SHP77 treated with DMSO at 0.1 percent for 48 hours (cell line): ENCODE results near the gene FOLH1.
"Not testable (repeated sequence)": the region's sequence is repeated elsewhere in the genome, so short reads cannot be mapped to it uniquely, and the experiment has no call there.

Source experiments
- DNase-seq: peaks from one replicate; lab custom pipeline; 2025; lab: John Stamatoyannopoulos, UW

Gene FOLH1

DNA sequence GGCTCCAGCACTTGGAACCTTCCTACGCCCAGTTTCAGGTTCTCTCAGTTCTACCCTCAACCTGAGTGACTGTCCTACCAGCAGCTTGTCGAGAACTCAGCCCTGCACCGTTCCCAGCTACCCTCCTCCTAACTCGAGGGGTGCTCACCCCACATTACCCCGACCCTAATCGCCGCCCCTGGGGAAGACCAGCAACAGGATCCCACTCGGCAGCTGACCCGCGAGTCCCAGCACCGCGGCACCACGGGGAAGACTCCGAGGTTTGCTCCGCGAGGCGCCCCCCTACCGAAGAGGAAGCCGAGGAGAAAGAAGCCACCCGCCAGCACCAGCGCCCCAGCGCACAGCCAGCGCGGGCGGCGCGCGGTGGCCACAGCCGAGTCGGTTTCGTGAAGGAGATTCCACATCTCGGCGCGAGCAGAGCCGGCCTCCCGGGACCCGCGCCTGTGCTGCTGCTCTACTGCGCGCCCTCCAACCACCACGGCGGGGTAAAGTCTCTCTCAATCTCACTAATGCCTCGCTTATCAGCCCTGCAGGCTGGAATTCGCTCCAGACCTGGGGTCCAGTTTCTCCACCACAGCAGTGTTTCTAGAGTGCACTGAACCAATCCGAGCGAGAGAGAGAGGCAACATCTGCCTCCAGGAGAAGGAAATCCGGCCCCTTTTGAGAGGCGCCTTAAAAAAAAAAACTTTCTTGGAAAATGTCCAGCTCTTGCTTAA is at the start of gene FOLH1:
Gene FOLH1, minus strand, starts transcription at position 597 of the 716 bp plus-strand sequence. Its CDS starts 193 bp downstream, at position 404.
- DNase-seq = no peak

DNA sequence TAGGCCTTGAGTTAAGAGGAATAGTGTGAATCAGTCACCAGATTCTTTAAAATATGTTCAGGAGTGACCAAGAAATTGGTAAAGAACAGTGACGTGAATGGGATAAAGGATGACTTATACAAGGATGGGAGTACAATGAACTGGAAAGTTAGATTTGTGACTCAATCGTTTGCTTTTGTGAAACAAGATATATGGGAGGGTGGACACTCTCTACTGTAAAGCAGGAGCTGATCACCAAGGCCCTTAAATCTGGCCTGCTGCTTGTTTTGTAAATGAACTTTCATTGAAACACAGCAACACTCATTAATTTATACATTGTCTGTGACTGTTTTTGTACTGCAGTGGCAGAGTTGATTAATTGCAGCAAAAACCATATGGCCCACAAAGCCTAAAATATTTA is 46.7 kb upstream of the FOLH1 start:
- not testable (repeated sequence) for DNase-seq

DNA sequence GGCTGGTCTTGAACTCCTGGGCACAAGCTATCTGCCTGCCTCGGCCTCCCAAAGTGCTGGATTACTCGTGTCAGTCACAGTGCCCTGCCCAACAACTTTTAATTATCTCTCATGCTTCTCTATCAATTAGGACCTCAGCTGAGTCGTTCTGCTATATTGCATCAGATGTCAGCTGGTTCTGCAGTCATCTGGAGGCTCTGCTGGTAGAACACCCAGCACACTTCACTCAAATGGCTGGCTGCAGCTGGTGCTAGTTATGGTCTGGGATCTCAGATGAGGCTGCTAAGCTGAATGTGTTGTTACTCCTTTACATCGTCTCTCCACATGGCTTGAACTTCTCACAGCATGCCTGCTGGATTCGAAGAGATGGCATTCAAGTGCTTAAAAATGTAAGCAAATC is 42.8 kb upstream of the FOLH1 start:
- DNase-seq = not testable (repeated sequence)

DNA sequence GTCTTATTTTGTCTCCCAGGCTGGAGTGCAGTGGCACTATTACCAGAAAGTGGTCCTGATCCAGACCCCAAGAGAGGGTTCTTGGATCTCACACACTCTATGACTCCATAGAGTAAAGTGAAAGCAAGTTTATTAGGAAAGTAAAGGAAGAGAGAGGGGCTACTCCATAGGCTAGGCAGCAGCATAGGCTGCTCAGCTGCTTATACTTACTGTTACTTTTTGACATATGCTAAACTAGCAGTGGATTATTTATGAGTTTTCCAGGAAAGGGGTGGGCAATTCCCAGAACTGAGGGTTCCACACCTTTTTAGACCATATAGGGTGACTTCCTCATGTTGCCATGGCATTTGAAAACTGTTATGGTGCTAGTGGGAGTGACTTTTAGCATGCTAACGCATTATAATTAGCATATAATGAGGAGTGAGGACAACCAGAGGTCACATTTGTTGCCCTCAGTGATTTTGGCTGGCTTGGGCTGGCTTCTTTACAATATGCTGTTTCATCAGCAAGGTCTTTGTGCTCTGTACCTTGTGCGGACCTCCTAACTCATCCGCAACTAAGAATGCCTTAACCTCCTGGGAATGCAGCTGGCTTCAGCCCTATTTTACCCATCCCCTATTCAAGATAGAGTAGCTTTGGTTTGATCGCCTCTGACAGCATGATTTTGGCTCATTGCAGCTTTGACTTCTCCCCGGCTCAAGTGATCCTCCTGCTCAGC is 42.2 kb upstream of the FOLH1 start:
- not testable (repeated sequence) for DNase-seq

DNA sequence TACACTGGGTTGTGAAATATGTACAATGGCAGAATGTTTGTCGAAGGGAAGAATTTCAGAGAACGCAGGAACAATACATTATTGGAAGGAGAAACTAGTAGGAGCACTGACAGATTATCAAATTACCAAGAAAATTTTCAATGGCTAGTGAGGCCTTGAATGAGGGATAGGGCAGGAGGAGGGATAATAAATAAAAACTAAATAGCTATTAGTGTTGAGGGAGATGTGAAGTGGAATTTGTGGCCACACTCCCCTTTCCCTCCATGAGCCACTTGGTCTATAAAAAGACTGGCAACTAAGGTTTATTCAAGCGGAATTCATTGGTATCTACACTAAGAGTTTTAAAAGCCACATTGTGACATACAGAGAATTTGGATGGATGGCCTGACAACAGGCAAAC is 41.0 kb upstream of the FOLH1 start:
- DNase-seq = not testable (repeated sequence)

DNA sequence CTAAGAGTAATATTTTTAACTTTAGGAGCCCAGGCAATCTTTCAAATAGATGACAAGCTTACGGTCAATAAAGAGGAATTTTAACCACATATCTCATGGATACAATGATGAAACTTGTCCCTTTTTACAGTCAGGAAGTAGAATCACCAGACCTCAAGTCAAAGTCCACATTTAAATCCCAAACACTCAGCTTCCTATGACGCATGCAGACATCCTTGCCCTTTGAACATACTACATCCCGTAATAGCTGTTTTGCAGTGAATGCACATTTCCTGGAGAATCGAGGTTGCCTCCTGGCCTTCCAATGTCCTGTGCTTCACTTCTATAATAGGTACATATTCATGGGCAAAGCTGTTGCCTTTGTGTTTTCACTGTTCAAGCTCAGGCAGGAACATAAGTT is 25.3 kb upstream of the FOLH1 start:
- not testable (repeated sequence) for DNase-seq

DNA sequence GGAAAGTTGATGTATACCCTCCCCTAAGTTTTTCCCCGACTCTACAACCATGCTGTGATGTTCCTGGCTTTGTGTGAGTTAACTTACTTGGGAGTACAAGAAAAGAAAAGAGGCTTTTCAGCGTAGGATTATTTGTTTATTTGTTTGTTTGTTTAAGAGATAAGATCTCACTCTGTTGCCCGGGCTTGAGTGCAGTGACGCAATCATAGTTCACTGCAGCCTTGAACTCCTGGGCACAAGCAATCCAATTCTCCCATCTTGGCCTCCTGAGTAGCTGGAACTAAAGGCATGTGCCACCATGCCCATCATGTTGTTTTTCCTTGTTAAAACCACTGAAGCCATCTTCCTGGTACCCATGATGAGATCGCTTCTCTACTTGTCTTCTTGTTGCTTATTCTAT is 24.6 kb upstream of the FOLH1 start:
- DNase-seq = not testable (repeated sequence)

DNA sequence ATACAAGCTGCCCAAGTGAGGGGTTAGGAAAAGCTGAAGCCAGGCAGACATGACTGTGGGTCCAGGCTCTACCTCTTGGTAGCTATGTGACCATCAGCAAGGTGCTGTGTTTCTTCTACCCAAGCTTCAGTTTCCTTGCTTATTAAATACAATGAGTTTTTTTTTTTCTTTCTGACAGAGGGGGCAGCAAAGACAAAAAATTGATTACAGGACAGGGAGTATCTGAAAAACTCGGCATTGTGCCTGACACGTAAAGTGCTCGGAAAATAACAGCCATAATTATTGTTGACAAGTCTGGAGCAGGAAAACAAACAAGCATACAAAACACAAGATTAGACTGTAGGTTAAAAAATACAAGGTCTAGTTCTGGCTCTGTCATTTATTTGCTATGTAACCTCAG is 23.3 kb upstream of the FOLH1 start:
- DNase-seq = not testable (repeated sequence)

DNA sequence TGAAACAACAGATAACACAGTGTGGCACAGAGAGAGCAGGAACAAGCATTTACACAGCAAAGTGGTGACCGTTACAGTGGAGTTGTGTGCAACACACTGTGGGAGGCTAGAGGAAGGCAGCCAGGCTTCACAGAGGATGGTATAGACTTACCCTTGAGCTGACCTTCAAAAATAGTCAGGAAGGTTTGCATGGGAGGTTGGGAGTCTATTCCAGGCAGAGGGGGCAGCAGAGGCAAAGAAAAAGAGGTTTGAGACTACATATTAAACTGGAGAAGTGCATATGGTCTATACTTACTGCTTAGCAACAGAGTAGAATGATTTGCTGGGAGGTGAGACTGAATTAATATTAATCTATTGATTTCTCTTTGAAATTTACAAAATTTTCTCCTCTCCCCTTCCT is 22.1 kb upstream of the FOLH1 start:
- peak; percentile 5 for DNase-seq

DNA sequence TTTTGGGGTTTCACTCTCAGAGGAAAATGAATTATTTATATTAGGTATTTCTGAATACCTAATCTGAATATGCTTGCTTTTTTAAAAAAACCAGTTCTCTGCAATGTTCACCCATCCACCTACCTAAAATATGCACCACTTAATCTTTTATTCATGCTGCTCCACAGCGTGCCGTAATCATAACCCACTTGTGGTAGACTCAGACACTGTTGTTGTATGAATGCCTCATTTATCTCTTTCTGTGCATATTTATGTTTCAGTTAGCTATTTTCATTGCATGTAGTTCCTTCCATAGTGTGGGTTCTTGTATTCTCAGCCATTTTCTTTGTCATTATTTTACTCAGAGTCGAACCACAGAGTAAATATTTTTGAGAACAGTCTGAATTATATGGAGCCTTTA is 21.6 kb upstream of the FOLH1 start:
- not testable (repeated sequence) for DNase-seq

DNA sequence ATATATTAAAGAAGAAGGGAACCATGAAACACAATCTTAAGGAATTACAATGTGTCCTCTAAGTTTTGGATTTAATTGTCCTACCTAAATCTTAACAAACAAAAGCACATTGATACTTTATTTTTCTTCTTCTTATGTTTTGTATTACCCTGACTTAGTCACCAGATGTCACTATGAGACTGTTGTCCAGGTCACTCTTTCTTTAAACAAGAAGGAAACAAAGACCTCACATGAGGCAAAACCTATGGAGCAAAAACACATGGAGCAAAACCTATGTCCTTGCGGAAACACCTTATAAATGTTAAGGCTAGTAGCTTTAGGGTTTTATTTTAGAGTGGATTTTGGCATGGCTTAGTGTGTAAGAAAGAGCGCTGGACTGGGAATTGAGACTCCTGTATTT is 20.7 kb upstream of the FOLH1 start:
- peak; percentile 14 for DNase-seq

DNA sequence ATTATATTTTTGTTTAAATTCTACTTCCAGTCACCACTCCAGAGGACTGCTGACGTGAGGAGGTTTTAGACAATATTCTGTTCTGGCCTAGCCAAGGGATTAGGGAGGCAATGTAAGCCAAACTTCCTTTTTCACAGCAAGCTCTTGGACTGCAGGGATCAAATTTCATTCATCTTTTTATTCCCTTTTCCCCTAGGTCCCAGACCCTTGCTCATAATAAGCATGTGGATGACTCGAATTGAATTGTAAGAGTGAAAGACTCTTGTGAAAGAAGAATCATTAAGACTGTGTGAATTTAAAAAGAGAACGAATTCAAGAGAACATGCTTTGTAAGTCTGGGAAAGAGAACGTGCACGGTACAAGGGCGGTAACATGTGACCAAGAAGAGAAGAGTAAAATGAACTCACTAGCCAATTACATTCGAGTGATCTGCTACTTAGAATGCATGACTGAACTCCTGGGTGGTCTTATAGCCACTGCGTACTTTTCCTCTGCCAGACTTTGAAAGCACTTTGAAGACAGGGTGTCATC is 16.9 kb upstream of the FOLH1 start:
- DNase-seq = not testable (repeated sequence)

DNA sequence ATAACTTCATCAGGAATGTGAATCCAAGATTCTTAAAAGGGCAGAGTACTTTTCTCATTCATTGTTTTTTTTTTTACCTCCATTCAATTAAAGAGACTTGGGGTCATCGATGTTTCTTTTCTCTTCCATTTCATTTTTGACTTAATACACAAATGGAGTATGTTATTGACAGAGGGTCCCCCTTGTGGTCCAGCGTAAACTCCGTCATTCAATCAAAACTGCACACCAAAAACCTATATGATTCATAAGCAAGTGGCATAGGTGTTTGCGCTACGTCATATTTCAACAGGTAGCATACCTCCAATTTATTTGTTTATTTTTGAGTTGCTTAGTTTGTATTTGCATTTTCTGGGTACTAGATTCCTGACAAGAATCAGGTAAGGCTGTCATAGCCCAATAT is 12.7 kb upstream of the FOLH1 start:
- DNase-seq = no peak

DNA sequence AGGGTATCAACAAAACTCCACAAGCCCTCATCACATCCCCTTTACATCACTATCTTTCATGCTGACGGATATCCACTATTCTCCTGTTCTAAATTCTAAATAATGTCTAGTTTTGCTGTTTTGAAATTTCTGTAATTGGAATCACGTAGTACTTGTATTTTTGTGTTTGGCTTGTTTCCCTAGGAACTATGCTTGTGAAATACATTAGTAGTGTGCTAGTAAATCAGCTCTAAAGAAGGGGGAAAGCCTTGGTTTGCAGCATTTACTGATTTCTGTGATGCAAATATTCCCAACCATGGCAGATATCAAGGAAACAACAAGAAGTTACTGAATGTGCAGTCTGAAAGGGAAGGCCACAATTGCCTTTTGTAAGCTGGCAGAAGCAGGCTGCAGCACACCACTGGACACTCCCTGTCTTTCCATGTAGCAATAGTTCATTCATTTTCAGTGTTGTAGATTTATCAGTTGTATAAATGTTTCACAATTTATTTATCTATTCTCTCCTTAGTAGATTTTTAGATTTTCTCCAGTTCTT is 4.7 kb upstream of the FOLH1 start:
- no peak for DNase-seq

DNA sequence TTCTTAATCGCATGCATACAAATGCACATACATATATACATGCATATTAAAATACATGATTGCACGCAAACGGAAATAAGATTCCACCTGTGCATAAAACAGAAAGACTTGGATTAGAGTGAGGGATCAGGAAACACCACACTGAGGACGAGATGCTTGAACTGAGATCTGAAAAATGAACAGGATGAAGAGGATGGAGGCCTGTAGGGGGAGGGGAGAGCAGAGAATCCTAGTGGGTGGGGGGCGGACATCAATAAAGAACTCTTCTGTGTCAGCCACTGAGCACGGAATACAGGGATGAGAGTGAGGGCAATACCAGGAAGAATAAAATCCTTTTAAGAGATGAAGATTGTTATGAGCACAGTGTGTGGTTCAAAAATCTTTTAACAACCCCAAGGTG is 1.4 kb downstream of the FOLH1 start:
- DNase-seq = not testable (repeated sequence)

DNA sequence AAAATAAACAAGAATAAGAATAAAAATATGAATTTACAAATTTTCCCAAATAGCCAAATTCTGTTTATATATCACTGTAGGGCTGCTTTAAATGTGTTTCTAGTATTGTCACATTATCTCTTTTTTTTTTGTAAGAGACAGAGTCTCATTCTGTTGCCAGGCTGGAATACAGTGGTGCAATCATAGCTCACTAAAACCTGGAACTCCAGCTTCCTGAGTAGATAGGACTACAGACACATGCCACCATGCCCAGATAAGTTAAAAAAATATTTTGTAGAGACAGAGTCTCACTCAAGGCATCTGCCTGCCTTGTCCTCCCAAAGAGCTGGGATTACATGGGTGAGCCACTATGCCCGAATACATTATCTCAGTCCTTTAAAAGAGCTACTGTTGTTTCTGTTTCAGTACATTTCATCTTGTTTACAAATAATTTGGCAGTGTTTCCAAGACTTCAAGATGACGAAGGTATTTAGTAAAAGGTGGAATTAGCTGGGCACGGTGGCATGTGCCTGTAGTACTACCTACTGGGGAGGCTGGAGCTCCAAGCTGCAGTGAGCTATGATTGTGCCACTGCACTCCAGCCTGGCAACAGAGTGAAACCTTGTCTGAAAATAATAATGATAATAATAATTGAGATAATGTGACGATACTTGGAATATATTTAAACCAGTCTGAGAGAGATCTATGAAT is 6.0 kb downstream of the FOLH1 start:
- no peak for DNase-seq

DNA sequence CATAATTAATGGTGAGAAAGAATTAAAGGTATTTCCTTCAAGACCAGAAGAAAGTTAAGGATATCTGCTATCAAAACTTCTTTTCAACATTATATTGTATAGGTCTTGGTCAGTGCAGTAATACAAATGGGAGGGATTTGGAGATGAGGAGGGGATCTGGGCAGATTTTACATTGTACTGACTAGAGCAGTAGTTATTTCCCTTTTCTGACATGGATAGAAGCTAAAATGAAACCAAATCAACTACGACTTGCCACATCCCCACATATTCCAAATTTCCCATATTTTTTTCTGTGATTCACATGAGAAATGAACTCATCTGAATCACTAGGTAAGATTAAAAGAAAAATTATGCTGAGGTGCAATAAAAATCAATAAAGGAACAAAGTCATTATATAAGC is 11.6 kb downstream of the FOLH1 start:
- not testable (repeated sequence) for DNase-seq

DNA sequence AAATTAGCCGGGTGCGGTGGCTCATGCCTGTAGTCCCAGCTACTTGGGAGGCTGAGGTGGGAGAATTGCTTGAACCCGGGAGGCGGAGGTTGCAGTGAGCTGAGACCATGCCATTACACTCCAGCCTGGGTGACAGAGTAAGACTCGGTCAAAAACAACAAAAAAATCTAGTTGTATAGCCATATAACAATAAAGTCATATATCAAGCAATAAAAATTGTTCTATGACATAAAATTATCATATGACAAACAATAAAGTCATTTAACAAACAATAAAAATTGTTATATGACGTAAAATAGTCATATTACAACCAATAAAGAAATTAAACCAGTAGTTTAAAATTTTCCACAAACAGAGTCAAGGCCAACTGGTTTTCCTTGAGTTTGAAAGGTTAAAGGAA is 12.4 kb downstream of the FOLH1 start:
- not testable (repeated sequence) for DNase-seq

DNA sequence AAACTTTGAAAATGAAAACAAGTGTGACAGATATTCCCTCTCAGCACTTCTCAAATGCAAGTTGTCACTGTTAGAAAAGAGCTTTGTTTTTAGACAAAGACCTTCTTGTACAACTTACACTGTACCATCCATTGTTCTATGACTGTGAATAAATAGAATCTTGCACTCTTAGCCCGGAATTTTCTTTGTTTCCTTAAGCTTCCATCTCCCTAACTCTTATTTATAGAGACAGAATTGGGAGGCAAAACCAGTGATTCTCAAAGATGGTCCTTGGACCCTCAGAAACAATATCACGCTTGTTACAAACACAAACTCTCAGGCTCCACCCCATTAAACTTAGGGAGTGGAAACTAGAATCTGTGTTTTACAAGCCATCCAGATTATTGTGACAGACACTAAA is 18.1 kb downstream of the FOLH1 start:
- DNase-seq = not testable (repeated sequence)

DNA sequence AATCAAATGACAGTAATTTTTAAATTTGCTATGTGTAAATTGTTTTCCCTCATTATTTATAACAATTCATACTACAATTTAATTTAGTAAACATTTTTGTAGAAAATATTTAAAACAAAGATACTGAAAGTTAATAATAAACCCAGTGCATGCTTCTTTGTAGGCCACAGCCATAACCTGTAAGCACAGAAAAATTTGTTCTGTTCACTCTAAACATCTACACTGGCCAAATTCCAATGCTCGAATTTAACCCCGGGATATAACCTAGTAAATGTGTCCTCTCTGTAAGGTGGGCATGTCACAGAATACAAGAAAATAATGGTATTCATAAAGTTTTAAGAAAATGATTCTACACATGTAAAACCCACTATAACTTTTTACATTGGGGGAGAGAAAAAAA is 22.2 kb downstream of the FOLH1 start:
- DNase-seq = not testable (repeated sequence)

DNA sequence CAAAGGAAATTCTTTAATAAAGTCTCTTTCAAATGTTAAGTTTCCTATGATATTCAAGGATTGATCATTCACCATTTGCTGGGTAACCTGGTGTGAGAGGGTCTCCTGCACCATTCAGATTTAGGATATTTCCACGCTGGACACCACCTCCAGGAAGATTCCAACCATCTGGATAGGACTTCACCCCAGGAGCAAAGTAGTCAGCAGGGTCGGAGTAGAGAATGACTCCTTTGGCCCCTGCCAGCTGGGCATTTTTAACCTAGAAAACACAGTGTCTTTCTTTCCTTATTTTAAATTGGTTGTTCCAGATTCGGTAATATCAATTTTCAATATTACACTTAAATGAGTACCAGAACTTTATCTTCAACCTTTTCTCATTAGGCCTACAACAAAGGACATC is 22.8 kb downstream of the FOLH1 start:
- not testable (repeated sequence) for DNase-seq

DNA sequence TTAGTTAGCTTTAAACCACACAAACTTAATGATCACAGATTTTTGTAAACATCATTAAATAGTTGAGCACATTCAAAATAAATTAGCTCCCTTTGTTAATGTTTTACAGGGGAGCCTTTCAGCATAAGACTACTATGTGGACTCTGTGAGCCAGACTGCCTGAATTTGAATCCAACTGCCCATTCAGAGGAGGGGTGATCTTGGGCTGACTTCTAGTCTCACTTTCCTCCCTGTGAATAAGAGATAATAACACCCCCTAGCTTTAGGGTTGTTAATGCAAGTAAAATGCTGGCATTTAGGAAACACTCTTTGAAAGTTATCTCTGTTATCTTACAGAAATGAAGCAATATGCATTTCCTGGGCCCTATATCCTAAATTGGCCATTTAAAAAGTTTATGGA is 23.6 kb downstream of the FOLH1 start:
- not testable (repeated sequence) for DNase-seq
